ENCODE measurements around the gene GLCCI1.
"Not testable (repeated sequence)": the region's sequence is repeated elsewhere in the genome, so short reads cannot be mapped to it uniquely, and the experiment has no call there.

GLCCI1 gene

DNA sequence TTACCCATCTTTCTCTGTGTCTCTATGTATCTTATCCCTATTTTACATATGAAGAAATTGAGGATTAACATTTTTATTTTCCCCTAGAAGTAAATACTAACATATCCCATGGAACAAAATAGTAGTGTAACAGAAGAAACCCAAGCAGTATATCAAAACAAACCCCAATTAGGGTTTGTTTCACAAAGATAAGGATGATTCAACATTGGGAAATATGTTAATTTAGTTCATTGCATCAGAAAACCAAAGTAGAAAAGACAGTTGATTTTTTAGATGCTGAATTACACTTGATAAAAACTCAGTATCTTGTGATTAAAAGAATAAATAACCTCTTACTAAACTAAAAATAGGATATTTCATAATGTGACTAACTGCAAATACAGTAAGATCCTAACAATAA is 87.8 kb downstream of the GLCCI1 start:
- DNase-seq = no peak

DNA sequence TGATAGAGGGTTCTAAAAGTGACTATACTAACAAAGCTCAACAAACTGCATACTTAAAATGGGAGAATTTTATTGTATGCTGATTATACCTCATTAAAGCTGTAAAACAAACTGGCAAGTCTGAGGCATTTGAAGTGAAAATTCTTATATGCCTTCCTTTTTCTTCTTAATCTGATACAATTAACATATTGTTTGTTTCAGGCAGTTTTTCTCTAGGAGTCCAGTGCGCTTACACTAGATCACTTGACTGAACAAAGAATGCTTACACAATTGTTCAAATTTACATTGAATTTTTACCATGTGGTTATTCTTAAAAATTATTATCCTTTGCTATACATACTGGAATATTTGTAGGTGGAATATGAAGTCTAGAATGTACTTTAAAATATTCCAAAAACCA is 89.0 kb downstream of the GLCCI1 start:
- no peak for DNase-seq

DNA sequence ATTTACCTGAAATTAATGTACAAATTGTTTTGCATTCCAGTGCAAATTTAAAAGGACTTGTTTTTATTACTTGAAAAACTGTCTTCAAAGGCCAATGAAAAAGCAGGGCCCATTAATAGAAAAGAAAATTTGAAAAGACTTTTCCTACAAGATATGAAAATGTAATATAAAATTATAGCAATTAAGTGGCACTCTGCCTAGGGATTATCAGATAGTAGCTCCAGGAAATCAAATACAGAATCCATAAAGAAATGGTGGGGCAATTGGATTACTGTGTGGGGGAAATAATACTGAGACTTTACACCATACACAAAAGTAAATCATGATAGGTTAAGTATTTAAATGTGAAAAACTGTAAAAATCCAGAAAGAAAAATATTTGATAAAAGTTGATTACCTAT is 89.7 kb downstream of the GLCCI1 start:
- DNase-seq = no peak

DNA sequence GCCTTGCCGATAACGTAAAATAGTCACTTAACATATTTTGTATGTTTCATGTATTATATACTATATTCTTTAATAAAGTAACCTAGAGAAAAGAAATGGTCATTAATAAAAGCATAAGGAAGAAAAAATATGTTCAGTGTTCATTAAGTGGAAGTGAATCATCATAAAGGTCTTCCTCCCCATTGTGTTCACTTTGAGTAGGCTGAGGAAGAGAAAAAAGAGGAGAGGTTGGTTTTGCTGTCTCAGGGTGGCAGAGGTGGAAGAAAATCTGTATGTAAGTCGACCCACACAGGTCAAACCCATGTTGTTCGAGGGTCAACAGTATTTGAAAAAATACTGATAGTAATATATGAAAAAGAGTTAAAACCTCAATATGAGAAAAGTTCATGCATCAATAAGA is 90.3 kb downstream of the GLCCI1 start:
- no peak for DNase-seq

DNA sequence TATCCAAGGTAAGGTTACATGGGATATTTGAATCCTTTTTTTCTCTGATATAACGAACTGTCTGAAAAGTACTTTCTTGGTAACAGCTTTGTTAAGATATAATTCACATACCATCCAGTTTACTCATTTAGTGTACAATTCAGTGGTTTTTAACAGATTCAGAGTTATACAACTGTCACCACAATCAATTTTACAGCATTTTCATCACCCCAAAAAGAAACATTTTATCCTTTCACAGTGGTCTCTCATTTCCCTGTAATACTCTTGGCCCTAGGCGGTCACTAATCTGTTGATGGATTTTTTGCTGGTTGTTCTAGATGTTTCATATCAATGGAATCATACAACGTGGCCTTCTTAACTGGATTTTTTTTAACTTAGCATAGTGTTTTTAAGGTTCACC is 91.6 kb downstream of the GLCCI1 start:
- no peak for DNase-seq

DNA sequence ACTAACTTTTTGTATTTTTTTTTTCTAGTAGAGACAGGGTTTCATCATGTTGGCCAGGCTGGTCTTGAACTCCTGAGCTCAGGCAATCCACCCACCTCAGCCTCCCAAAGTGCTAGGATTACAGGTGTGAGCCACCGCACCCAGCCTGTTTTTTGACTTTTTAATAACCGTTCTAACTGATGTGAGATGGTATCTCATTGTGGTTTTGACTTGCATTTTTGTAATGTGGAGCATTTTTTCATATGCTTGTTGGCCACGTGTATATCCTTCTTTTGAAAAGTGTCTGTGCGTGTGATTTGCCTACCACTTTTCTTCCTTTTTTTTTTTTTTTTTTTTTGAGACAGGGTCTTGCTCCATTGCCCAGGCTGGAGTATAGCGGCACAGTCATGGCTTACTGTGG is 94.7 kb downstream of the GLCCI1 start:
- not testable (repeated sequence) for DNase-seq

DNA sequence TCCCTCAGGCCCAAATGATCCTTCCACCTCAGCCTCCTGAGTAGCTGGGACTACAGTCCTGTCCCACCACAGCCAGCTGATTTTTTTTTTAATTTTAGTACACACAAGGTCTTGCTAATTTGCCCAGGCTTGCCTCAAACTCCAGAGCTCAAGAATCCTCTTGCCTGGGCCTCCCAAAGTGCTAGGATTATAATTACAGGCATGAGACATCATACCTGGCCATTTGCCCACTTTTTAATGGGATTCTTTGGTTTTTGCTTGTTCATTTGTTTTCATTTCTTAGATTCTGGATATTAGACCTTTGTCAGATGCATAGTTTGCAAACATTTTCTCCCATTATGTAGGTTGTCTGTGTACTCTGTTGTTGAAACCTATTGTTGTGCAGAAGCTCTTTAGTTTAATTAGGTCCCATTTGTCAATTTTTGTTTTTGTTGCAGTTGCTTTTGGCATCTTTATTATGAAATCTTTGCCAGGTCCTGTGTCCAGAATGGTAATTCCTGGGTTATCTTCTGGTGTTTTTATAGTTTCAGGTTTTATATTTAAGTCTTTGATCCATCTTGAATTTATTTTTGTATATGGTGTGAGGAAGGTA is 95.2 kb downstream of the GLCCI1 start:
- no peak for DNase-seq

DNA sequence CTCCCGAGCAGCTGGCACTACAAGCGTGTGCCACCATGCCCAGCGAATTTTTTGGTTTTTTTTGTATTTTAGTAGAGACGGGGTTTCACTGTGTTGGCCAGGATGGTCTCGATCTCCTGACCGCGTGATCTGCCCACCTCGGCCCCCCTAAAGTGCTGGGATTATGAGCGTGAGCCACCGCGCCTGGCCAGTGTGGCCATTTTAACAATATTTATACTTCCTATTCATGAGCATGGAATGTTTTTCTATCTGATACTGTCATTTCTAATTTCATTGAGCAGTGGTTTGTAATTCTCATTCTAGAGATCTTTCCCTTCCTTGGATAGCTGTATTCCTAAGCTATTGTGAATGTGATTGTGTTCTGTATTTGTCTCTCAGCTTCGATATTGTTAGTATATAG is 96.2 kb downstream of the GLCCI1 start:
- DNase-seq = no peak

DNA sequence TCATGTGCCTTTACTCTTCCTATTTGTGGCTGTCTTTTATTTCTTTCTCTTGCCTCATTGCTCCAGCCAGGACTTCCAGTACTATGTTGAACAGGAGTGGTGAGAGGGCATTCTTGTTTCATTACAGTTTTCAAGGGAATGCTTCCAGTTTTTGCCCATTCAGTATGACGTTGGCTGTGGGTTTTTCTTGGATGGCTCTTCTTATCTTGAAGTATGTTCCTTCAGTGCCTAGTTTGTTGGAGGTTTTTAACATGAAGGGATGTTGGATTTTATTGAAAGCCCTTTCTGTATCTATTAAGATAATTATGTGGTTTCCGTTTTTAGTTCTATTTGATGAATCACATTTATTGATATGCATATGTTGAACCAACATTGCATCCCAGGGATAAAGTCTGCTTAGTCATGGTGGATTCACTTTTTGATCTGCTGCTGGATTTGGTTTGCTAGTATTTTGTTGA is 96.8 kb downstream of the GLCCI1 start:
- no peak for DNase-seq

DNA sequence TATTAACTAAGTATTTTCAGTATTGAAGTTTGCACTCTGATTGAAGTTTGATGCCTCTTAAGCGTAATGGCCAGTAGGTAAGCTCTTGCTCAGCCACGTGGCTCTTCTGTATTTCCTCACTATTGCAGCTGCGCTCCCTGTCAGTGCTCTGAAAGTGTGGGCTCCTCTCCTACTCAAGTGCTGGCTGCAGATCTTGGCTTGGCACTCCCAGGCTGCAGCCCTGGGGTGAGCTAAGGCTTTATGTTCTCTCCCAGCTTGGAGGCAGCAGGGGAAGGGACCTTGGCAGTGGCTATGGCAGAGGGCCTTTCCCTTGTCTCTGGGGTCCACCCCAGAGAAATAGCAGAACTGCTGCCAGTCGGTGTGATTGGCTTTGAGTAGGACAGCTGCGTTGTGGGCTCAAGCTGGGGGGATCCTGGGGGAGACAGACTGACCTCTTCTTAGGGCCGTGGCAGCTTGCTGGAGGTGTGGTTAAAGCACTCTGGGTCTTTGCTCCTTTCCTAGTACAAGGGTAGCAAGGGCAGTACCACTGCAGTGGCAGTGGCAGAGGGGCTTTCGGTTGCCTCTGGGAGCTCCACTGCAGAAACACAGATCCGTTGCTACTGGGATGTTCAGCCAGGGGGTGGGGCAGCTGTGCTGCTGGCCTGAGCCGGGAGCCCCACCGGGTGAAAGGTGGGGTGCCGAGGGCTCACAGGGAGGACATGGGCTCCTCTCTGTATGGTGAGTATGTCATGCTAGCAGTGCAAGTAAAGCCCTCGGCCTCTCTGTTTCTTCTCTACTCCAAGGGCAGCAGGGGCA is 100.5 kb downstream of the GLCCI1 start:
- no peak for DNase-seq

DNA sequence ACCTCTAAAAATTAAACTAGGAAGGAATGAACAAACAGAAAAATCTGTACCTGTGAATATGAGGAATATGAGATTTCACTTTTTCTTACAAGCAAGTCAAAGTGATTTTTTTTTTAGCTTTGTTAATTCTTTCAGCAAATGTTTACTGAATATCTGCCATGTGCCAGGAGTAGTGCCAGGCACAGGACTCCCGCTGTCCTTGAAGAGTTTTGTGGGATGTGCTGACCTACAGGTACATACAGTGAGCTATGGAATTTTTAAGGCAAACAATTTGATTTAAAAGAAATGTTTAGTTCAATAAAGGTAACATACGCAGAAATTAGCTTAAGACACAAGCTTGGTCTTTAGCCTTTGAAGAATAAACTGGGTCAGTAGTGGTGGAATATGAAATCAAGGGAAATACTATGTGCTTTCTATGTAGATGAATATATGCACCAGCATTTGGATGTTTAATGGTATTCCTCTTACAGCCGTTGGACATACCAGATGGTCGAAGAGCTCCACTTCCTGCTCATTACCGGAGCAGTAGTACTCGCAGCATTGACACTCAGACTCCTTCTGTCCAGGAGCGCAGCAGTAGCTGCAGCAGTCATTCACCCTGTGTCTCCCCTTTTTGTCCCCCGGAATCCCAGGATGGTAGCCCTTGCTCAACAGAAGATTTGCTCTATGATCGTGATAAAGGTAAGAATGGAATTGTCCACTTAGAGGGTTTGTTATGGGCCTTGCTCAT is 102.0 kb downstream of the GLCCI1 start:
- DNase-seq = no peak

DNA sequence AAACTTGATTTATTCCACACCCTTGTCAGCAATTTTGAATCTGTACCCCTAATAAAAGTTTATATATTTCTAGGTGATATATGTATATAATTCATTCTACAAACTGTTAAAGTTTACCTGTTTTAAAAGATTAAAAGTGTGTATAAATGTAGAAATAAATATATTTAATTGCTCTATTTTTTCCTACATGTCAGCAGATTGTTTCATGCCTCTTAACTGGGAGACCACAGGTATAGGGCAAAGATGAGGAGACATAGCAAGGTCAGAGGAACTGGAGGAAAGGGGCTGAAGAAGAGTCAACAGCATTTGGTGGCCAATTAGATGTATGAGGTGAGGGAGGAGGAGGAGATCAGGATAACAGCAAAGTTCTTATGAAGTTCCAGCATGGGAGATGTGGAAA is 109.8 kb downstream of the GLCCI1 start:
- no peak for DNase-seq

DNA sequence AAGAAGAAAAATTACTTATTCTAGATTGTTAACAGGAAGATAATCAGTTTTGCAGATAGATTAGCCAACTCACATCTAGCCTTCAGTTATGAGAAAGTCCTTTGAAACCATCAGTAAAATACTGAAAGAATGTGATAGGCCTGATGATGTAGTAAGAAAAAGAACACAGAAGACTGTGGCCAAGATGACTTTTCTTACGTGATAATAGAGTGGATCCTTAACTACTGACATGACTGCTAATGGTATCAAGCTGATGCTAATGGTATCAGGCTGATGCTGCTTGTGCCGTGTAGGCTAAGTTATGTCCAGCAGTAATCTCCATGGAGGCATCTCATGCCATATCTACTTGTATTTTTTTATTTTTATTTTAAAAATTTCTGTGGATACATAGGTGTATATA is 114.2 kb downstream of the GLCCI1 start:
- no peak for DNase-seq

DNA sequence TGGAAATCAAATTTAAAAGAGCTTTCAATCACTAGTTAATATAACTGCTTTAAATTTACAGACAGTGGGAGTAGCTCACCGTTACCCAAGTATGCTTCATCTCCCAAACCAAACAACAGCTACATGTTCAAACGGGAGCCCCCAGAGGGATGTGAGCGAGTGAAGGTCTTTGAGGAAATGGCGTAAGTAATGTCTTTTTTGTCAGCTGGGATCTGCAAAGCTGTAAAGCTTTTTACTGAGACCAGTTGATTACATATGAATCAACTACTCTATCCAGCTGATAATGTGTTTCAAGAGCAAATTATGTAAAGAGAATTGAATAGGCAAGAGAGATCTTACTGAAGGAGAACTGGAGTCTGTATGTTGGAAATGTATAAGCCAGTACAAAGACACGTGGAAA is 116.2 kb downstream of the GLCCI1 start:
- DNase-seq = no peak

DNA sequence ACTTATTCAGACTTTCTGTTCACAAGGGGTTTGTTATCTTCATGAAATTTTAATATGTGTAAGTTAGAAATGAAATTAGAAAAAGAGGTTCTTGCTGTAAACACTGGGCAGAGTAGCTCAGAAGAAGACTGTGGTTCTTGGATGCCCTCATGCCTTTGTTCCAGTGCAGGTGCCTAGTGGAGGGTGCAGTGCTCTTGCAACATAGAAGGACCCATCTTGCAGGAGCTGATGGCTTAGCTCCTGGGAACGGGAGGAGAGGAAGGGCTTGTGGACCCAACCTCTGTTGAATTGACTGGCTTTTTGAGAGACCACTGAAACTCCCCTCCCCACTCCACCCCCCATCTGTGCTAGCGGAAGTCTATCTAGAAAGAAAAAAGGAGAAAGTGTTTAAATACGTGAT is 116.8 kb downstream of the GLCCI1 start:
- DNase-seq = no peak

DNA sequence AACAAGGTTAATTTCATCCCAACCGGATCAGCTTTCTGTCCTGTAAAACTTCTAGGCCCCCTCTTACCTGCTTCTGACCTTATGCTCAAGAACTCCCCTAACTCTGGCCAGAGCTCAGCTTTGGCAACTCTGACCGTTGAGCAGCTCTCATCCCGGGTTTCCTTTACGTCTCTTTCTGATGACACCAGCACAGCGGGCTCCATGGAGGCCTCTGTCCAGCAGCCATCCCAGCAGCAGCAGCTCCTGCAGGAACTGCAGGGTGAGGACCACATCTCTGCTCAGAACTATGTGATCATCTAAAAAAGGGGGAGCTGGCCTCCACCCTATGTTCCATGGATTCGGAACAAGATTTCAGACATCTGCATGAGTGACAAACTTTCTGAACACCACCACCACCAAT is 117.6 kb downstream of the GLCCI1 start:
- DNase-seq = no peak

DNA sequence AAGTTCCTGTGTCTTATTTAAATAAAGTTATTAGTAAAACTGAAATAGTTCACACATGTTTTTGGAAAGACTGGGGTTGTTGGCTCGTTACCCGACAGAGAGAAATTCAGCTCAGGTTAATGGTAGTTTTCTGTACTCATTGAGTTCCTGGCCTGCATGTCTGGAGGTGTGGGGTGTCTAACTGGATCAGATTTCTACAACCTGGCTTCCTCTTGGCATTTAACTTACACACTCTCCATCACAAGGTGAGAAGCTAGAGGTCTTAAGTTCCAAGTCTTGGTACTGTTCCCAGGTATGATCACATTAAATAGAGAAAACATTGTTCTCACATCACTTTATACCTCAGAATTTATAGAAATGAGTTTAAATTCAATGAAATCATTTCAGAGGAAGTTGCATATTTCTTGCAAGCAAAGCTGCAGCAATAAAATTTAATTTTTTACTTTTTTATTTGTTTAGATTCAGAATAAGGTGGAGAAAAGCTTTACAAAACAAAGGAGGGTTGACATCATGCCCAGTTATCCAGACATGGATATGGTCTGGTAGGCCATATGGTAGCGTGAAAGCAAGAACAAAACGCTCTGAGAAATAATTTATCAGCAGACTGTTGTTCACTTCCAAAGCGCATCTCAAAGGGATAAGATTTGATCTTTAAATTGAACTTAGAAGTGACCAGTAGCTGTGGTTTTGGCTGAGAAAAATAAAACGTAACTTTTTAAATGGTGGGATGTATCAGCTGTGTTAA is 120.6 kb downstream of the GLCCI1 start:
- no peak for DNase-seq

DNA sequence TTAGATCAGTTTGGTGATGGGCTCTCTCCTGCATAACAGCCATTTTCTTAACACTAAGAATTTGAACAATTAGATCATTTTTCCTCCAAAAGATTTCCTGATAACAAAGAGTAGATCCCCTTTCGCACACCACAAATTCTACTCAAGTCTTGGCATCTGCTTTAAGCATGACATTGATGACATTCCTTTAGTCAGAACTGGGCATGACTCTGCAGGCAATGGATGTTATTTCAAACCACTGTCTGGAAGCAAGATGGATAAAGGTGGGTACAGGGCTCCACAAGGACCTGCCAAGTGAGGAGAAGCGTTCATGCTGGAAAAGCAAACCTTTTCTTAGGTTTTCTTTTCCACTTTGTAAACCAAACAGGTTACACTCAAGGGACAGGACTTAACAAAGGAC is 123.5 kb downstream of the GLCCI1 start:
- no peak for DNase-seq

DNA sequence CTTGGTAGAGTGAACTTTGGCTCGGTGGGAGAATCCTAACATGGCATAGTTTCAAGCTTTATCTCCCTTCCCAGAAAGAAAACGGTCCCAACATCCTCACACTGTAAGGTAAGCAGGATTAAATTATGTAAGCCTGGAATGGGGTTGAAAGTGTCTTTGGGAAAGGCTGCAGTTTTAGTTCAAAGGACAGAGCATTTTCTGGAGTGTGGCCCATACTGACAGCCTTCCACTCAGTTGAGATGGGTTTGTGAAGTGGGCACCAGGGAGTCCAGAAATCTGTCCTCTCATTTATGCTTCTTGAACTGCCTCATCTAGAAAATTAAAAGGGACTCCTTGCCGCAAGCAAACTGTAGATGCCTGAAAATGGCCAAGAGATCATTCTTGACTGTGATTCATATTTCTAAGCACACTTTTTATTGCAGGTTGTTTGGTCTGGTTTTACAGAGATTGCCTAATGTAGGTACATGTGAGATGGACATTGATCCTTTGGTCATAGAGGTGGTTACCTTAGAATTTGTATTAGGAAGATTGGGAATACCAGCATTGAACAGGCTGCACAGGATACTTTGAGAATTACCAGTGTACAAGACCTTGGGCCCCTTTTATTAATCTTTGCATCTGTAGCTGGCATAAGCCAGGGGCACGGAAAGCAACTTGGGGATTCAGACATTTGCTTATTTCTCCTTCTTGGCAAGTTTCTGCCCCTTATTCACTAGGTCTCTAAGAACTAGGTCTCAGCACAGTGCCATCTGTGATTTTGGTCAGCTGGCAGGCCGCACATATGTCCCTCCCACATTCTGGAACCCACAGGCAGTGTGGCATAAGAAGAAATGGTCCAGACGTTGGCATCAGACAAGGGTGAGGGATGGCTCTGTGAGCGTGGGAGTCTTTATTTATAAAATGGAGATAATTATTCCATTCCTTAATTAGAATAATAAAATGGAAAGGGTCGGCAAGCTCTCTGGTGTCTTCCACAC is 125.9 kb downstream of the GLCCI1 start:
- DNase-seq = no peak

DNA sequence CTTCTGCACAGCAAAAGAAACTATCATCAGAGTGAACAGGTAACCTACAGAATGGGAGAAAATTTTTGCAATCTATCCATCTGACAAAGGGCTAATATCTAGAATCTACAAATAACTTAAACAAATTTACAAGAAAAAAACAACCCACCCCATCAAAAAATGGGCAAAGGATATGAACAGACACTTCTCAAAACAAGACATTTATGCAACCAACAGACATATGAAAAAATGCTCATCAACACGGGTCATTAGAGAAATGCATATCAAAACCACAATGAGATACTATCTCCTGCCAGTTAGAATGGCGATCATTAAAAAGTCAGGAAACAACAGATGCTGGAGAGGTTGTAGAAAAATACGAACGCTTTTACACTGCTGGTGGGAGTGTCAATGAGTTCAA is 132.7 kb downstream of the GLCCI1 start:
- DNase-seq = not testable (repeated sequence)

DNA sequence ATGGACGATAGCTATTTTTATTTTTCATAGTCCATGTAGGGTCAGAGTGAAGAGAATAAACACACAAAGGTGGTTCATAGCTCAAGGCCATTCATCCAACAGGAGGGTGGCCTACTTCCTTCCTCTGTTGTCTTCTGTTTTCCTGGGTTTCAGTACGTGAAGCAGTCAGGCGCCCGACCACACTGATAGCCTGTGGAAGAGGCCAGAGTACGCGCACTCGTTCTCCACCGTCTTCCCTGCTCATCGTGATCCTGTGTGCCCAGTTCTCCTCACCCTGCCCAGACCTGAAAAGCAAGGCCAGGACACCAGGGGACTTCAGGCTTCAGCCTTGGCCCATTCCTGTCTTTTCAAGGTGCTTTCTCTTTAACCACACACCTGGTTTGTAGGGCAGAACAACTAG is 134.7 kb downstream of the GLCCI1 start:
- no peak for DNase-seq

DNA sequence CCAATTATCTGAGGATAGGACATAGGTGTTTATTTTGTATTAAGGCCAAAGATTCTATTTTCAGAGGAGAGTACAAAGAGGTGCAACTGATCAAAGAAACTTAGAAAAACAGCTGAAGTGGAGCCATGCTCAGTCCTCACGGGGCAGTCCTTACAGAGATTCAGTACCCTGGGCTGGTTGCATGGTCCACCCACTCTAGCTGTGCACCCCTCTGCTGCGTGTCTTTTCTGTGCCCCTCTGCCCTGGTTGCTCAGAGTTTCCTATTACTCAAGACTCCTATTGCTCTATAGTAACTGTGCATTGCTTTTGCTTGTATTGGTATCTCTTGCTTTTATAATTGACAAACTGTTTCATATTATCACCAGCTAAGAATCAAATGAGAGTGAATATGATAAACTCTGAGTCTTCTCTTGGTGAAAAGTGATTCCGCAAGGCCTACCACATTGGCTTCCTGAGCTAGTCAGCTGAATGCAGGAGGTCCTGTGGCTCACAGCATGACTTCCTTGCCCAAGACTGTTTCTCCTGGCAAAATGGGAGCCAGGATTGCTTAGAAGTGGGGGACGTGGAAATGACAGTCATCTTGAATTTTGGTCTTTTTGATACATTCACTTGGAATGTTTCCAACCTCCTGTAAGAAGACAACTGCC is 137.0 kb downstream of the GLCCI1 start:
- DNase-seq = no peak

All from suppressor macrophage treated with lipopolysaccharide for 1 hour (primary cell).